Trophoblast cell (in vitro differentiated cells and primary cell): ENCODE measurements around the gene LAMA3.

Experiments
- DNase-seq, 2 donors: peaks; one replicate each; pipeline ENCODE4 v3.0.0-alpha.2; 2016
- H2AFZ ChIP-seq: 2 replicates; pipeline ENCODE4 v1.6.1; 2013; ENCODE audit warnings: low read length, moderate library complexity, mild to moderate bottlenecking; ENCODE audit not compliant: insufficient read depth, poor library complexity
- H2AK5ac ChIP-seq: 2 replicates; pipeline ENCODE4 v1.6.1; 2013; ENCODE audit warnings: mild to moderate bottlenecking, low read length
- H2BK120ac ChIP-seq: 2 replicates; pipeline ENCODE4 v1.6.1; 2013; ENCODE audit warnings: low read length, mild to moderate bottlenecking, moderate library complexity; ENCODE audit not compliant: insufficient read depth, poor library complexity
- H2BK12ac ChIP-seq: 2 replicates; pipeline ENCODE4 v1.6.1; 2013; ENCODE audit warnings: mild to moderate bottlenecking, low read length, moderate library complexity
- H2BK5ac ChIP-seq: 2 replicates; pipeline ENCODE4 v1.6.1; 2013; ENCODE audit warnings: low read length, low read depth, moderate library complexity, mild to moderate bottlenecking; ENCODE audit not compliant: poor library complexity
- H3K14ac ChIP-seq: 2 replicates; pipeline ENCODE4 v1.6.1; 2013; ENCODE audit warnings: mild to moderate bottlenecking, low read length
- H3K18ac ChIP-seq: 2 replicates; pipeline ENCODE4 v1.6.1; 2013; ENCODE audit warnings: mild to moderate bottlenecking, low read length
- H3K23ac ChIP-seq: 2 replicates; pipeline ENCODE4 v1.6.1; 2013; ENCODE audit warnings: low read length
- H3K27ac ChIP-seq: 2 replicates; pipeline ENCODE4 v1.5.1; 2013; ENCODE audit warnings: low read depth, mild to moderate bottlenecking, inconsistent platforms, low read length, moderate library complexity
- H3K27me3 ChIP-seq: 2 replicates; pipeline ENCODE4 v1.6.1; 2013; ENCODE audit warnings: inconsistent platforms, mild to moderate bottlenecking, low read length, moderate library complexity; ENCODE audit not compliant: insufficient read depth
- H3K36me3 ChIP-seq, 2 experiments: 1 replicate in 1 of 2; 2 replicates in 1 of 2; pipeline ENCODE4 v1.6.1; 2013; ENCODE audit warnings: low read length in 2 of 2, mild to moderate bottlenecking in 2 of 2, moderate library complexity in 1 of 2; ENCODE audit not compliant: insufficient read depth in 2 of 2, control insufficient read depth in 1 of 2
- H3K4ac ChIP-seq: 2 replicates; pipeline ENCODE4 v1.6.1; 2013; ENCODE audit warnings: low read depth, mild to moderate bottlenecking, low read length, moderate library complexity
- H3K4me1 ChIP-seq, 2 experiments: 1 replicate in 1 of 2; 2 replicates in 1 of 2; pipeline ENCODE4 v1.6.1; 2013; ENCODE audit warnings: low read length in 2 of 2, mild to moderate bottlenecking in 2 of 2, moderate library complexity in 1 of 2; ENCODE audit not compliant: insufficient read depth in 2 of 2, control insufficient read depth in 1 of 2
- H3K4me2 ChIP-seq: 2 replicates; pipeline ENCODE4 v1.6.1; 2013; ENCODE audit warnings: inconsistent platforms, mild to moderate bottlenecking, low read length, moderate library complexity
- H3K4me3 ChIP-seq: 2 replicates; pipeline ENCODE4 v1.5.1; 2013; ENCODE audit warnings: mild to moderate bottlenecking, low read depth, low read length, inconsistent platforms
- H3K79me1 ChIP-seq: one replicate; pipeline ENCODE4 v1.6.1; 2013; ENCODE audit warnings: low read length
- H3K79me2 ChIP-seq: 2 replicates; pipeline ENCODE4 v1.6.1; 2013; ENCODE audit warnings: low read length, mild to moderate bottlenecking; ENCODE audit not compliant: control insufficient read depth, insufficient read depth, poor library complexity
- H3K9ac ChIP-seq: 2 replicates; pipeline ENCODE4 v1.6.1; 2013; ENCODE audit warnings: mild to moderate bottlenecking, low read length
- H3K9me3 ChIP-seq: 2 replicates; pipeline ENCODE4 v1.6.1; 2013; ENCODE audit warnings: low read depth, mild to moderate bottlenecking, control low read depth, inconsistent platforms, low read length; ENCODE audit not compliant: insufficient read depth
- H4K12ac ChIP-seq: 2 replicates; pipeline ENCODE4 v1.6.1; 2013; ENCODE audit warnings: low read depth, mild to moderate bottlenecking, low read length, moderate library complexity
- H4K8ac ChIP-seq: 2 replicates; pipeline ENCODE4 v1.6.1; 2013; ENCODE audit warnings: low read depth, mild to moderate bottlenecking, low read length, moderate library complexity
- H4K91ac ChIP-seq: one replicate; pipeline ENCODE4 v1.6.1; 2013; ENCODE audit warnings: low read depth, mild to moderate bottlenecking, low read length, moderate library complexity
- WGBS: extraction: QIAGEN DNeasy Blood & Tissue Kit; methylation state at CpG from one replicate; pipeline ENCODE4 v1.1.7; 2013; ENCODE audit warnings: missing lambda C conversion rate; ENCODE audit not compliant: insufficient read length, insufficient coverage; ENCODE audit errors: extremely low coverage; 5-methylcytosine and 5-hydroxymethylcytosine counted together

The LAMA3 gene

DNA sequence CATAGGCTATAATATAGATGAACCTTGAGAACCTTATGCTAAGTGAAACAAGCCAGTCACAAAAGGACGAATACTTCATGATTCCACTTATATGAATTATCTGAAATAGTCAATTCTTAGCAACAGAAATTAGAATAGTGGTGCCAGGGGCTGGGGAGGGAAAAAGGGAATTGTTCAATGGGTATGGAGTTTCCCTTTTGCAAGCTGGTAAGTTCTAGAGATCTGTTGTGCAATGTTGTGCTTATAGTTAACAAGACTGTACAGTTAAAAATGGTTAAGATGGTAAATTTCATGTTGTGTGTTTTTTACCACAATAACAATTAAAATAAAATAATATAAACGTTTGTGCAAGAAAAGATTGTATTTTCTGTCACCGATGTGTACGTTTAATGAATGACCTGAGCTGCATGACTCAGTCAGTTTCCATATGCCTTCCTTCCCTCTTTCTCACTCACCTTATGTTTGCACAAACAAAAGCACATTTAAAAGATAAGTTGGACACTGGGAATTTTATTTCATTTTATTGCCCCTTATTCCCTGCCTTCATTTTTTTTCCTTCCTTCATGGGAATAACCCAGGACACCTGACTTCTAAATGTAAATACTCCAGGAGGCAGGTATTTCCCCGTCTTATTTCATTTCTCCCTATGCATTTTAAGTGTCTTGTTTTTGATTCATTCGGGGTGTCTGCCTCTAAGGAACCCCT, 181.6 kb downstream of the LAMA3 start:
- H2BK120ac ChIP-seq, result no peak overlapping the region
- H4K12ac ChIP-seq, result no peak overlapping the region
- no peak overlapping the region for H2BK5ac ChIP-seq
- DNase-seq, result peak in 1 of 2 donors; percentile 14
- H3K27ac ChIP-seq, result no peak overlapping the region
- WGBS, result no CpG with 5 or more reads among the region's 6 CpGs
- no peak overlapping the region for H3K4ac ChIP-seq
- H3K9ac ChIP-seq, result no peak overlapping the region
- H3K4me3 ChIP-seq, result no peak overlapping the region
- no peak overlapping the region for H3K4me2 ChIP-seq
- no peaks in the 10 kb centered on the region for H3K79me1 ChIP-seq
- H3K36me3 ChIP-seq, result no peaks in the 10 kb centered on the region
- peaks cover 4% of the 10 kb centered on the region in 2 experiments for H3K4me1 ChIP-seq
- H4K8ac ChIP-seq, result no peak overlapping the region
- H2BK12ac ChIP-seq, result no peak overlapping the region
- H3K79me2 ChIP-seq, result no peaks in the 10 kb centered on the region
- no peak overlapping the region for H3K23ac ChIP-seq
- H2AK5ac ChIP-seq, result no peak overlapping the region
- H3K9me3 ChIP-seq, result no peaks in the 10 kb centered on the region
- no peak overlapping the region for H3K14ac ChIP-seq
- no peak overlapping the region for H4K91ac ChIP-seq
- no peak overlapping the region for H3K18ac ChIP-seq
- H2AFZ ChIP-seq, result no peak overlapping the region
- no peaks in the 10 kb centered on the region for H3K27me3 ChIP-seq

DNA sequence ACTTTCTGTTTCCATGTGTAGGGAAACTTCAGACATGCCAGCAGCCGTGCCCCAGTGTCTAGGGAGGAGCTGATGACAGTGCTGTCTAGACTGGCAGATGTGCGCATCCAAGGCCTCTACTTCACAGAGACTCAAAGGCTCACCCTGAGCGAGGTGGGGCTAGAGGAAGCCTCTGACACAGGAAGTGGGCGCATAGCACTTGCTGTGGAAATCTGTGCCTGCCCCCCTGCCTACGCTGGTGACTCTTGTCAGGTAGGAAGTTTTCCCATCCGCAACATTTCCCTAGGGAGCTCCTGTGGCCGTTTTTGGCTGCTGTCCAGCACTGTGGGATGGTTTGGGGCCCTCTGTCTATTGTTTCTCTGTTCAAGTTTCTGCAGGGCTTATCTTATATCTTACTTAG, 182.2 kb downstream of the LAMA3 start:
- Histone ChIP-seq H2AK5ac (no peak overlapping the region), H3K23ac (no peak overlapping the region), H3K4me2 (no peak overlapping the region), H2BK12ac (no peak overlapping the region), H3K4me1 (peaks cover 4% of the 10 kb centered on the region in 2 experiments), H3K14ac (no peak overlapping the region), H3K9ac (no peak overlapping the region), H4K12ac (no peak overlapping the region), H3K36me3 (no peaks in the 10 kb centered on the region), H3K4me3 (no peak overlapping the region), H3K4ac (no peak overlapping the region), H2AFZ (no peak overlapping the region), H4K91ac (no peak overlapping the region), H3K79me1 (no peaks in the 10 kb centered on the region), H2BK5ac (no peak overlapping the region), H3K79me2 (no peaks in the 10 kb centered on the region), H3K27me3 (no peaks in the 10 kb centered on the region), H3K27ac (no peak overlapping the region), H2BK120ac (no peak overlapping the region), H4K8ac (no peak overlapping the region), H3K18ac (no peak overlapping the region), H3K9me3 (no peaks in the 10 kb centered on the region)
- WGBS, result no CpG with 5 or more reads among the region's 7 CpGs
- DNase-seq, result peak; percentile 65 to 92

DNA sequence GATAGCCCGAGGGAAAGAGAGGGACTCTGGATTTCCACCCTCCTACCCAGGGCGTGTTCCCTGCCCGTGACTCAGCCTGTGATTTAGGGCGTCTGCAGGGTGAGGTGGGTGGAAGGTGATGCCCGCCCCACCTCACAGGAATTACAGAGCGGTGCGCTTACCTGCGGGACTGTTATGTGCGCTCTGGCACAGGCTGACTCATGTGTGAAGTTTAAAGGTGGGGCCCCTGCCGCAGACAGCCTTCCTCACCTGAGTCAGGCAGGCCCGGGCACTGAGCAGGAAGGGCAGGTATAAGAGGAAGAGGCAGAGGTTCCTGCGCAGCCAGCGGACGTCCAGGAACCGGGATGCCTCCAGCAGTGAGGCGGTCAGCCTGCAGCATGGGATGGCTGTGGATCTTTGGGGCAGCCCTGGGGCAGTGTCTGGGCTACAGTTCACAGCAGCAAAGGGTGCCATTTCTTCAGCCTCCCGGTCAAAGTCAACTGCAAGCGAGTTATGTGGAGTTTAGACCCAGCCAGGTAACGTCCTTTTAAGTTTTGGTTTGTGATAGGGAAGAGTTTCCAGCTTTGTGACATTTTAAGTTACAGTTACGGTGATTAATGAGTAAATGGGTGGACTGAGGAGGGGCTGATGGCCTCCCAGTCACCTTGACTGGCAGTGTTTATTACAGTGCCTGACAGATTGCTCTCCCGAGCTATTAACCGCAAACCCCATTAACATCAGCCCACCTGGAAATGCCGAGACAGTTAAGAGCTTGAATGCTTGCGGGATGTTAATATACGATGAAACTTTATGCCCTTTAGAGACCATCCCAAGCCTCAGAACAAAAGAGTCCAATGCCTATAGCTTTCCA, 183.7 kb downstream of the LAMA3 start:
- Histone ChIP-seq H3K27ac (no peak overlapping the region), H2AK5ac (no peak overlapping the region), H2BK5ac (no peak overlapping the region), H3K23ac (no peak overlapping the region), H4K8ac (no peak overlapping the region), H3K4ac (no peak overlapping the region), H2AFZ (no peak overlapping the region), H3K9me3 (no peaks in the 10 kb centered on the region), H3K4me2 (no peak overlapping the region), H3K4me1 (peaks cover 4% of the 10 kb centered on the region in 2 experiments), H3K9ac (no peak overlapping the region), H2BK12ac (no peak overlapping the region), H3K79me2 (no peaks in the 10 kb centered on the region), H3K79me1 (no peaks in the 10 kb centered on the region), H4K91ac (no peak overlapping the region), H4K12ac (no peak overlapping the region), H3K18ac (no peak overlapping the region), H3K14ac (no peak overlapping the region), H2BK120ac (no peak overlapping the region), H3K36me3 (no peaks in the 10 kb centered on the region), H3K4me3 (no peak overlapping the region), H3K27me3 (no peaks in the 10 kb centered on the region)
- DNase-seq, result peak; percentile 91 to 95
- no CpG with 5 or more reads among the region's 25 CpGs for WGBS

DNA sequence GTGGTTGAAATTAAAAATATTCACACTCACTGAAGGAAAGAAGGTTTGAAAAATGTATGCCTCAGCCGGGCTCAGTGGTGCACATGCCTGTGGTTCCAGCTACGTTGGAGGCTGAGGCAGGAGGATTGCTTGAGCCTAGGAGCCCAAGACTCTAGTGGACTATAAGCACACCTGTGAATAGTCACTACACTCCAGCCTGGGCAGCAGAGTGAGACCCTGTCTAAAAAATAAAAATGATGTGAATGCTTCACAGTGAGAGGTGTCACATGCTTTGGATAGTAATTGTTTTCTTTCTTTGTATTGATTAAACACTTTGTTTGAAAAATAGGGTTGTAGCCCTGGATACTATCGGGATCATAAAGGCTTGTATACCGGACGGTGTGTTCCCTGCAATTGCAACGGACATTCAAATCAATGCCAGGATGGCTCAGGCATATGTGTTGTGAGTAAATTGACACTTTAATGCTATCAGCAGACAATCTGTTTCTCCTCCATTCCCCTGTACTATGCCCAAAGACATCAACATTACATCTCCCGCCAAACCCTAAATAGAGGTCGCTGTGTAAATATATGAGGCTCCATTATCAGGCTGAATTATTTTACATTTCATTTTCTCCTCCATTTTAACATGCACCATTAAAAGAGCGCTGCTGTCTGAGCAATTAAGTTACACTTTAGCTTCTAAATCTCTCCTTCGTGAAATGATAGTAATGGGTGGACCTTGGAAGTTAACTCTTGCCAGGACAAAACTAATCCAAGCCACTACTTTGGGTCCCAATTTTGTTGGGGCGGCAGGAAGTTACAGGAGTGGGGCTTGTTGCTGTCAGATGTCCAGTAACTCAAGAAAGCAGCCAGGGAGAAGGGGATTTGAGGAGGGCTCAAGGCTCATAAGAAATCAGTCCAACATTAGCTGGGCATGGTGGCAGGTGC, 187.0 kb downstream of the LAMA3 start:
- Histone ChIP-seq H3K27ac (no peak overlapping the region), H3K23ac (no peak overlapping the region), H2BK12ac (no peak overlapping the region), H2AK5ac (no peak overlapping the region), H3K9me3 (no peaks in the 10 kb centered on the region), H3K79me1 (no peaks in the 10 kb centered on the region), H2BK120ac (no peak overlapping the region), H3K27me3 (no peaks in the 10 kb centered on the region), H4K12ac (no peak overlapping the region), H2AFZ (no peak overlapping the region), H3K4me2 (no peak overlapping the region), H3K79me2 (no peaks in the 10 kb centered on the region), H4K8ac (no peak overlapping the region), H3K18ac (no peak overlapping the region), H3K9ac (no peak overlapping the region), H3K36me3 (no peaks in the 10 kb centered on the region), H3K4me3 (no peak overlapping the region), H3K4ac (no peak overlapping the region), H3K4me1 (peaks cover 4% of the 10 kb centered on the region in 2 experiments), H3K14ac (no peak overlapping the region), H4K91ac (no peak overlapping the region), H2BK5ac (no peak overlapping the region)
- WGBS, result no CpG with 5 or more reads among the region's 11 CpGs
- no peak for DNase-seq
